Measurements from ENCODE around the gene CARD9.
"Not testable (repeated sequence)": the region's sequence is repeated elsewhere in the genome, so short reads cannot be mapped to it uniquely, and the experiment has no call there.

CARD9 gene

GRCh38 chr9:136373300-136374182, at the start of gene CARD9:
CARD9 (minus strand) TSS chr9:136373669; CDS start chr9:136372078, 1,591 bp downstream.
- no peak for DNase-seq (ENCODE audit: low read depth in 3 of 3)

DNA sequence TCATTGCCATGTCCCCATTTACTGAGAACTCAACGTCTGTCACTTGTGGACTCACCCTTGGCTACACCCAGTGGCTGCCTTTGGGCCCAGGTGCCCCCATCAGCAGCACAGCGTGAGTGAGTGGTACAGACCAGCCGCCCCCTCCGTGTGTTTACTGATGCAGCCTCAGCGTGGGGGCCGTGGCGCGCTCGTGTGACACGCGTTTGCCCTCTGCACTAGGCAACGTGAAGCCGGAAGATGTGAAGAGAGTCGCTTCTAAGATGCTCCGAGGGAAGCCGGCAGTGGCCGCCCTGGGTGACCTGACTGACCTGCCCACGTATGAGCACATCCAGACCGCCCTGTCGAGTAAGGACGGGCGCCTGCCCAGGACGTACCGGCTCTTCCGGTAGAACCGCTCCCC, 49.4 kb upstream of the CARD9 start:
- DNase-seq (ENCODE audit: low read depth in 3 of 3): no peak

GRCh38 chr9:136421791-136422190, 48.3 kb upstream of the CARD9 start:
- DNase-seq (ENCODE audit: low read depth in 3 of 3): no peak

DNA sequence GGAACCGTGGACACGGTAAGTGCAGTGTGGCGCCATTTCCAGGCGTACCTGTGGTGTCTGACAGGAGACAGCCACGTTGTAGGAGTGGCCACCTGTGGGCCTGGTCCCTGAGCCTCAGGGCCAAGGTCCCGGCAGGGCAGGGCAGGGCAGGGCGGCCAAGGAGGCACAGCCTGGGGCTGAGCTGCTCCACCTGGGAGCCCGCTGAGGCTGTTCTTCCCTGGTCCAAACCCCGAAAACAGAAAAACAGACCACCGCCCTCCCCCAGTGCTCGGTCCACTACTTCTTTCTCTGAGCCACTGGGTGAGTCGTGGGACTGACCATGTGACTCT, 45.6 kb upstream of the CARD9 start:
- no peak for DNase-seq (ENCODE audit: low read depth in 3 of 3)

- DNase-seq (ENCODE audit: low read depth in 3 of 3): no peak
These were observed 45.0 kb upstream of the CARD9 start for GRCh38 chr9:136418182-136419091.

DNA sequence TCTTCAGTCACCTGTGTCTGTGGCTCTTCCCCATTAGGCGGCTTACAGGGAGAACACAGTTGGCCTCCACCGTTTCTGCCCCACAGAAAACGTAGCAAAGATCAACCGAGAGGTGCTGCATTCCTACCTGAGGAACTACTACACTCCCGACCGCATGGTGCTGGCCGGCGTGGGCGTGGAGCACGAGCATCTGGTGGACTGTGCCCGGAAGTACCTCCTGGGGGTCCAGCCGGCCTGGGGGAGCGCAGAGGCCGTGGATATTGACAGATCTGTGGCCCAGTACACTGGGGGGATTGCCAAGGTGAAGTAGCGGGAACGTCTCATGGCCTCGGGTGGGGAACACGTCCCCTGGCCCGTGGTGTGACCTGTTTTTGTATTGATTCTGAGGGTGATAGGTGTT, 43.4 kb upstream of the CARD9 start:
- DNase-seq (ENCODE audit: low read depth in 3 of 3): no peak

- DNase-seq (ENCODE audit: low read depth in 3 of 3): no peak
These were observed 43.0 kb upstream of the CARD9 start for GRCh38 chr9:136416427-136416826.

GRCh38 chr9:136412962-136413361, 39.5 kb upstream of the CARD9 start:
- DNase-seq (ENCODE audit: low read depth in 3 of 3): no peak

DNA sequence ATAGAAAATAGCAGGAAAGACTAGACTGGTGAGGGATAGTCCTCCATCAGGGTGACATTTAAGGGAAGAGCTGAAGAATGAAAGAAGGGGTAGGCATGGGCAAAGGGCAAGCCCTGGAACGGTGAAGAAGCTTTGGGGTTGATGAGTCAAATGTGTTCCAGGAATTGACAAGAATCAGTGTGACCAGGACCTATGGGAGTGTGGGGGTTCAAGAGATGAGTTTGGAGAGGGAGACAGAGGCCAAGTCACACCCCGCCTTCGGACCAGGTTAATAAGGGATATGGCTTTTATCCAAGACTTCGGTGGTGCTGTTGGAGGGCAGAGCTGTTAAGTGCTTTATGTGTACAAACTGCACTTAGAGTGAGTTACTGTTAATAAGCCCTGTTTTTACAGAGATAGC, 37.9 kb upstream of the CARD9 start:
- DNase-seq (ENCODE audit: low read depth in 3 of 3): no peak

DNA sequence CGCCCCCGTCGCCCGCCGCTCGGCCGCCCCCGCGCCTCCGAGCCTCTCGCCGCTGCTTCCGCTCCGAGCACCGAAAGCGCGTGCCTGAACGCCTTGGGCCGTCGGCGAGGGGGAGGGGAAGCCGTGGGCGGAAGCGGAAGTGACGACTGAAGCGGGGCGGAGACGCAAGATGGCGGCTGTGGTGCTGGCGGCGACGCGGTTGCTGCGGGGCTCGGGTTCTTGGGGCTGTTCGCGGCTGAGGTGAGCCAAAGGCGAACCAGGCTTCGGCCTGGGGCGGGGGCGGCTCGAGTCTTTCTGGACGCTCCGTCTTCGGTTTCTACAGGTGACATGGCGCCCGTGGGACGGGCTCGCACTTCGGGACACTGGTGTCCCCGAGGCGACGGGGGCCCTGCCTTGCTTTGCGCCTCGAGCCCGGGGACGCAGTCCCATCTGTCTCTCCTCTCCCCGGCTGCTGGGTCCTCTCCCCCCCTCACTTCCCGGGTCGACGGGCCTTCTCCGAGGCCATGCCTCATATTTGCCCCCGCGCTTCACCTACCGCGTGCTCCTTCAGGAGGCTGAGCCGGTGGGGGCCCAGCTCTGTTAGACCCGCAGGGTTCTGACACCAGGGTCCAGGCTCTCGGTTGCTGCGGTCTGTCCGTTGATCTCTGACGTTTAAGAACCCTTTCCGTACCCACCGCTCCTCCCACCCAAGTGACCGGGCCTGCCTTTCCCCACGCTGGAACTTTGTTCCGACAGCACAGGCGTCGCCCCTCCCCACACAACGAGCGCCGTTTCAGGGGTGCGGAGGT, 37.2 kb upstream of the CARD9 start, which contains the start of the genes ENTR1 and PMPCA:
ENTR1 (minus strand) TSS at position 115 of the 788 bp plus-strand sequence. CDS start 217 bp downstream, outside the sequence.
PMPCA (plus strand) TSS at position 159 of the 788 bp plus-strand sequence; CDS start at position 170, 11 bp downstream.
- peak; percentile 90 to 95 (median 94) for DNase-seq (ENCODE audit: low read depth in 3 of 3)

GRCh38 chr9:136409557-136410455, 36.3 kb upstream of the CARD9 start:
- no peak for DNase-seq (ENCODE audit: low read depth in 3 of 3)

- no peak for DNase-seq (ENCODE audit: low read depth in 3 of 3)
These were observed 34.4 kb upstream of the CARD9 start for GRCh38 chr9:136407911-136408310.

DNA sequence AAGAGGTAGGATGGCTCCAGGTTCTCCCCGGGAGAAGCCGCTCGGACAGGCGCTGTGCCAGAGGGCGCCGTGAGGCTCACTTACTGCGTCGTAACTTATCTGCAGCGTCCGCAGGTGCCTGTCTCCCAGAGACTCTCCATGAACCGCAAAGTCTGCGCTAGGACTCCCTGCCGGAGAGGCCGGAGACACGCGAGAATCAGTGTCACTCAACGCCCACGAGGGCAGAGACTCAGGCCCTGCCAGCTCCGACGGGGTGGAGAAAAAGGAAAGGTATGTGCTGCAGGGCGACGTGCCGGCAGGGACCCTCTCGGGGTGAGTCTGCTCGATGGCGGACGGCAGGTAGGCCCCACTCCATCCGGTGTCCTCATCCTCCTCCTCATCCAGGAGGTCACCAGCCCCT, 33.6 kb upstream of the CARD9 start:
- not testable (repeated sequence) for DNase-seq (ENCODE audit: low read depth in 3 of 3)

GRCh38 chr9:136405904-136406303, 32.4 kb upstream of the CARD9 start:
- not testable (repeated sequence) for DNase-seq (ENCODE audit: low read depth in 3 of 3)

GRCh38 chr9:136405481-136405880, 32.0 kb upstream of the CARD9 start:
- no peak for DNase-seq (ENCODE audit: low read depth in 3 of 3)

- no peak for DNase-seq (ENCODE audit: low read depth in 3 of 3)
These were observed 31.3 kb upstream of the CARD9 start for GRCh38 chr9:136404801-136405136.

GRCh38 chr9:136403915-136404800, 30.7 kb upstream of the CARD9 start:
- peak in 1 of 3 donors; percentile 26 for DNase-seq (ENCODE audit: low read depth in 3 of 3)

GRCh38 chr9:136403538-136403914, 30.1 kb upstream of the CARD9 start:
- peak in 2 of 3 donors; percentile 56 to 72 for DNase-seq (ENCODE audit: low read depth in 3 of 3)

DNA sequence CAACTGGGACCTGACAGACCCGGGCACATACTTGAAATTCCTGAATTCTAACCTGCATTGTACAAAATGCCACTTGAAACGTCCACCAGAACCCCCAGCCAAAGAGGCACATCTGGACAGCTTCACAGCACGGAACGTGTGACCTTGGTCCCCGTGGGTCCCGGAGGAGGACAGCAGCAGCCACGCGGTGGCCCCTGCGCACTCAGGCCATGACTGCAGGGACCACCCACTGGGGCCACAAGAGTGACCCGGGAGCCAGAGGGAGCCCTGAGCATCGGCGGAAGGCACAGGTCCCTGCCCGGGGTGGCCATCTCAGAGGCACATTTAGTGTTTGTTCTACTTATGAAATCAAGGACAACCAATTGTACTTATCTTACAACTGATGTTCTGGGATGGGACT, 28.6 kb upstream of the CARD9 start:
- no peak for DNase-seq (ENCODE audit: low read depth in 3 of 3)

Data from stimulated activated CD4-positive, alpha-beta T cell treated with anti-CD3 and anti-CD28 coated beads, TNF-alpha, amount 100 ng/mL, for 48 hours (primary cell).